ENCODE results near the gene PIAS1. TPM values are rescaled to one million over a fixed set of nuclear protein-coding genes. Genes with fewer than 3 reads are reported as not detected.

PIAS1 gene
- total RNA-seq, 2 experiments from 2014 or later: 20.4 to 24.4 TPM

DNA sequence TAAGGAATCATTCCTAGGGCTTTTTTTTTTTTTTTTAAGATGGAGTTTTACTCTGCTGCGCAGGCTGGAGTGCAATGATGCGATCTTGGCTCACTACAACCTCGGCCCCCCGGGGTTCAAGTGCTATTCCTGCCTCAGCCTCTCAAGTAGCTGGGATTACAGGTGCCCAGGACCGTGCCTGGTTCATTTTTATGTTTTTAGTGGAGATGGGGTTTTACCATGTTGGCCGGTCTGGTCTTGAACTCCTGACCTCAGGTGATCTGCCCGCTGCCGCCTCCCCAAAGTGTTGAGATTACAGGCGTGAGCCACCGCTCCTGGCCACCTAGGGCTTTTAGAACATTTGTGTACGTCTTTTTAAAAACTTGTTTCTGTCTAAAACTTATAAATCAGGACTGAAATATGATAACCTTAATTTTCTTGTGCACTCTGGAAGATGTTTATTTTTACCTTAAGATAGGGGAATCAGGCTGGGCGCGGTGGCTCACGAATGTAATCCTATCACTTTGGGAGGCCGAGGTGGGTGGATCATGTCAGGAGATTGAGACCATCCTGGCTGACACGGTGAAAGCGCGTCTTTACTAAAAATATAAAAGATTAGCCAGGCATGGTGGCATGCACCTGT lies 21.8 kb downstream of the PIAS1 start:
- H3K4me3 Mint-ChIP-seq: no peak overlapping the region
- H3K27me3 Mint-ChIP-seq: no peaks in the 10 kb centered on the region
- peaks cover 27% of the 10 kb centered on the region for H3K36me3 Mint-ChIP-seq

DNA sequence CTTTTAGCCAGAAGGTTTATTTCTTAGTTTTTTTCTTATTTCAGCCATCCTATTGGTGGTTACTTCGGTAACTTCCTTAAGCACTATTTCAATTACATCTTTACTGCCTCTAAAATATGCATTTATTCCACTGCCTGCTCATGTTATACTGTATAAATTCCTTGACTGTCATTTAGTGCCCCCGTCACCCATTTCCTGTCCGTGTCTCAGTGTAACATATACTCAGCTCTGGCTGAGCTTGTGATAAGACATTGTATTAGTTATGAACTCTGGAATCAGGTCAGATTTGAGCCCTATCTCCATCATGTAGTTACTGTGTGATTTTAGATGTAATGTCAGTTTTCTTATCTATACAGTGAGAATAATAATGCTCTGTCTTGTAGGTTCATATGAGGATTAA lies 24.2 kb downstream of the PIAS1 start:
- peak overlapping the region; percentile 4 for H3K27ac Mint-ChIP-seq
- DNase-seq: no peak

More for the DNA sequence above, 21.8 kb downstream of the PIAS1 start:
- no peak for DNase-seq
- peaks cover 63% of the 10 kb centered on the region for H3K4me1 Mint-ChIP-seq
- no peak overlapping the region for H3K27ac Mint-ChIP-seq
- no peaks in the 10 kb centered on the region for H3K9me3 Mint-ChIP-seq

DNA sequence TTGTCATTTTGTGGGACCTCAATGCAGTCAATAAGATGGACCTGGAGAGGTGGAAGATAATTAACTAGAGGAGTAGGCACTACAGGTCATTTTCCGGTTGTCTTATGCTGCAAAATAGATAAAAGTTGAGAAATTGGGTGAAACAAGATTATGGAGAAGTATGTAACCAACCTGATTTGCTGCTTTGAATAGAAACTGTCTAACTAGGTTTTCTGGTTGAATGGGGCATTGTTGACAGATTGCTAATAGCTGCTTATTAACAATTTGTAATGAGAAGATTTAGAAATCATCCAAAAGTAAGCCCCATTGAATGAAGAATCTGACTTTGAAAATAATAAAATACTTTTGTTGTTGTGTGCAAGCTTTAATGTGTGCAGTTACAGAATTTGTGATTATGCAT lies 26.2 kb downstream of the PIAS1 start:
- no peak overlapping the region for H3K27ac Mint-ChIP-seq

More for the DNA sequence above, 24.2 kb downstream of the PIAS1 start:
- Mint-ChIP-seq H3K4me1 (peaks cover 71% of the 10 kb centered on the region), H3K27me3 (no peaks in the 10 kb centered on the region), H3K4me3 (no peak overlapping the region), H3K9me3 (no peaks in the 10 kb centered on the region), H3K36me3 (peaks cover 17% of the 10 kb centered on the region)

DNA sequence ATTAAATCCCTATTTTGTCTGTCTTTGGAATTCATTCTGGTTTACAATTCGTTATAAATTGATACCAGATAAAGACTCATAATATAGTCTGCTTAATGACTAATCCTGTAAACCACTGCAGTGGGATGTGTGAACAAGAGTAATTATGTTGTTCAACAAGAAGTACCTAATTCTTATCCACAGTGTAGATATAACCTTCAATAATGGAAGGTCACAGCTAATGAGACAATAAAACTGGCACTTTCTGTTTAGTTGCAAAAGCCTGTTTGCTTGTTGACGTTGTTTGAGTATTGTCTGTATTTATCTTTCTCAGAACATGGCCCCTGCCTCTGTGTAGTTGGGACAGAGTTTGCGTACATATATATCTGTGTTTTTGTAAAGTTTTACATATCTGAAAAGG lies 26.7 kb downstream of the PIAS1 start:
- Mint-ChIP-seq H3K27me3 (no peaks in the 10 kb centered on the region), H3K36me3 (peaks cover 9% of the 10 kb centered on the region), H3K27ac (no peak overlapping the region), H3K9me3 (no peaks in the 10 kb centered on the region), H3K4me1 (peaks cover 70% of the 10 kb centered on the region), H3K4me3 (no peak overlapping the region)
- DNase-seq: no peak

More for the DNA sequence above, 26.2 kb downstream of the PIAS1 start:
- H3K9me3 Mint-ChIP-seq: no peaks in the 10 kb centered on the region
- DNase-seq: no peak
- H3K27me3 Mint-ChIP-seq: no peaks in the 10 kb centered on the region
- peaks cover 73% of the 10 kb centered on the region for H3K4me1 Mint-ChIP-seq
- H3K4me3 Mint-ChIP-seq: no peak overlapping the region
- peaks cover 12% of the 10 kb centered on the region for H3K36me3 Mint-ChIP-seq

DNA sequence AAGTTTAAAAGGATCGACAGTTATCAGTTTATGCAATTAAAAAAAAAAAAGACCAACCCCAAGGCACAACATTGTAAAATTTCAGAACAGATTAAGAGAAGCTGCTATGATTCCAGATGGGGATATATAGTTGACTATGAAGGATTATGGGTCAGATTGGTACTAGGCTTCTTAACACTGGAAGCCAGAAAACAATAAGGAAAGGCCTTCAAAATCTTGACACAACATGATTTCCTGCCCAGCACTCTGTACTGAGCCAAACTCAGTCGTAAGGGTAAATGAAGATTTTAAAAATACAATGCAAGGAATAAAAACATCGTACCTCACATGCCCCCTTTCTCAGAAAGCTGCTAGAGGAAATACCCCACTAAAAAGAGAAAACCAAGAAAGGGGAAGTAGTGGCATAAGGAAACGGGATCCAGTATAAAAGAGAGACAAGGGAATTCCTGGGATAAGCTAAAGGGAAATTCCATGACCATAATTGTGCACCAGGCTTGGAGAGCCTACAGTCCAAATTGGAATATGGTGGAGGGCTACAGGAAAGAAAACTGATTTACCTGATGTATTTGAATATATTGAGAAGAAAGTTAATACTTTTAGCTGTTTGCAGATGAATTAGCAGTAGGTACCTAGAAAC lies 27.9 kb downstream of the PIAS1 start:
- H3K4me1 Mint-ChIP-seq: peaks cover 59% of the 10 kb centered on the region
- peak overlapping the region; percentile 27 for H3K27ac Mint-ChIP-seq
- H3K4me3 Mint-ChIP-seq: no peak overlapping the region

DNA sequence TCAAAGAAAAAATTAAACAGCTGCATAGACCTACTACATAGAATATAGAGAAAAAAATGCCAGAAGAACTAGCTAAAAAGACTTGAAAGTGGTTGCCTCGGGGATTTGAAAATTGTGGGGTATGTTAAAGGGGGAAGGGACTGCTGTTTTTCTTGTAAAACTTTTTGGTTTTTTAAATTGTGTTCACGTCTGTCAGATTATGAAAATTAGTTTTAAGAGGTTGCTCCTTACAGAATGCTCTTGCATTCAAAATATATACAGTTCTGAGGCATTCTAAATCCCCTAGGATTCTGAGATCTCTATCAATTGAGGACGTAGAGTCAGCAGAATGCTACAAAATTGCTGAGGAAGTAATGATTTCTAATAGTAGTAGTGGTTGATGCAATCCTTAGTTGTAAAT lies 28.6 kb downstream of the PIAS1 start:
- no peak for DNase-seq
- peaks cover 7% of the 10 kb centered on the region for H3K36me3 Mint-ChIP-seq
- H3K9me3 Mint-ChIP-seq: no peaks in the 10 kb centered on the region
- H3K4me1 Mint-ChIP-seq: peaks cover 55% of the 10 kb centered on the region
- H3K27me3 Mint-ChIP-seq: no peaks in the 10 kb centered on the region
- no peak overlapping the region for H3K27ac Mint-ChIP-seq
- H3K4me3 Mint-ChIP-seq: no peak overlapping the region

More for the DNA sequence above, 27.9 kb downstream of the PIAS1 start:
- no peaks in the 10 kb centered on the region for H3K9me3 Mint-ChIP-seq
- no peak for DNase-seq
- H3K27me3 Mint-ChIP-seq: no peaks in the 10 kb centered on the region
- peaks cover 7% of the 10 kb centered on the region for H3K36me3 Mint-ChIP-seq

DNA sequence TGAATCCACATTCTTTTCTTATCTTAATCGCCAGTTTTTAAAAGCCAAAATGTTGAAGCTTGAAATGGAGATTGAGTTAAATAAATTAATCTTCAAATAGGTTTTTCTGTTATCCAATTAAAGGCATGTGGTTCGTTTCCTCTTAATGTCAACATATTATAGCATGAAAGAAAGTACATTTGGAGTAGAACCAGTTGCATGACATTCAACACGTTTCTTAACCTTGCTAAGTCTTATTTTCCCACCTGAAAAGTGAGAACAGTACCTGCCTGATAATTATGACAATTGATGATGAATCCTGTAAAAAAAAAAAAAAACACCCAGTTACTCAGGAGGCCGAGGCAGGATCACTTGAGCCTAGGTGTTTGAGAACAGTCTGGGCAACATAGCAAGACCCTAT lies 29.3 kb downstream of the PIAS1 start:
- Mint-ChIP-seq H3K36me3 (peaks cover 7% of the 10 kb centered on the region), H3K4me3 (no peak overlapping the region), H3K27ac (no peak overlapping the region), H3K9me3 (no peaks in the 10 kb centered on the region), H3K4me1 (peaks cover 48% of the 10 kb centered on the region), H3K27me3 (no peaks in the 10 kb centered on the region)
- DNase-seq: no peak

DNA sequence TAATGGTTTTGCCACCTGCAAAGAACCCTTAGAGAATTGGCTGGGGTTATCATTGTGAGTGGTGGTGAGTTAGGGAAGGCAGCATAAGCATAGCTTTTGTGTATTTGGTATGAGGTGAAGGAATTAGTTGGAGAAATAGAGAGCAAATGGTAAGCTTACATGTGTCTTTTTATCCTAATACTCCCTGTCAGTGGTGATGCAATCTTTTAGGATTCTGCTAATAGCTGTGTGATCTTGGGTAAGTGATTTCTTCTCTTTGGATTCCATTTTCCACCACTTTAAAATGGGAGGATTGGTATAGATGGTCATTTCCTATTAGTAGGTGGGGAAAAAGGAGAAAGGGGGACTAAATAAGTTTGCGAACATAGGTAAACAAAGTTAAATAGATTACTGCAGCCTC lies 30.9 kb downstream of the PIAS1 start:
- H3K27me3 Mint-ChIP-seq: no peaks in the 10 kb centered on the region
- H3K9me3 Mint-ChIP-seq: no peaks in the 10 kb centered on the region
- peaks cover 44% of the 10 kb centered on the region for H3K4me1 Mint-ChIP-seq
- DNase-seq: no peak
- peaks cover 7% of the 10 kb centered on the region for H3K36me3 Mint-ChIP-seq
- no peak overlapping the region for H3K27ac Mint-ChIP-seq
- H3K4me3 Mint-ChIP-seq: no peak overlapping the region

DNA sequence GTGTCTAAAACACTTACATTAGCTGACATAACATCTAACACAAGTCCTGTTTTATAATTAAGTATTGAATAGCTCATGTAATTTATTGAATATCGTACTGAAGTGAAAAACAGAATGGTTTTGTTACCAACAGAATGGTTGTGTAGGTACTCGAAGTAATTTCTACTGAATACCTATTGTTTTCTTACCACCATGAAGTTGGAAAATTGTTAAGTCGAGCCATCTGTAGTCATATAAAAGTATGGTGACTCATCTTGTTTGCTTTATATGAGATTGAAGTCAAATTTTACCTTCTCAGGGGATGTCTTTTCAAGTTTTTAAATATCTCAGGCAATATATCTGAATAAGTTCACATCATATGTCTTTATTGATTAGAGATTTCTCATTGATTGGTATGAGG lies 37.6 kb downstream of the PIAS1 start:
- Mint-ChIP-seq H3K4me3 (no peak overlapping the region), H3K27ac (no peak overlapping the region), H3K36me3 (peaks cover 41% of the 10 kb centered on the region), H3K27me3 (no peaks in the 10 kb centered on the region), H3K4me1 (peaks cover 18% of the 10 kb centered on the region), H3K9me3 (peaks cover 8% of the 10 kb centered on the region)
- DNase-seq: no peak

DNA sequence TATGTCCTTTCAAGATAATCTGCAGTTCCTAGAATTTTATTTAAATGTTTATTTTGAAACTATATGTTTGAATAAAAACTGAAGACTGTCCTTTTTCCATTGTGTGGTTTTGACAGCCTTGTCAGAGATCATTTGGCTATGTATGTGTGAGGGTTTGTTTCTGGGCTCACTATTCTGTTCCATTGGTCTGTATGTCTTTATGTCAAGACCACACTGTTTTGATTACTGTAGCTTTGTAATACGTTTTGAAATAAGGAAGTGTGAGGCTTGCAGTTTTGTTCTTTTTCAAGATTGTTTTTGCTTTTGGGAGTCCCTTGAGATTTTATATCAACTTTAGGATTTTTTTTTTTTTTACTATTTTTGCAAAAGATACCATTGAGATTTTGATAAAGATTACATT lies 42.0 kb downstream of the PIAS1 start:
- no peak overlapping the region for H3K4me3 Mint-ChIP-seq
- DNase-seq: no peak
- H3K4me1 Mint-ChIP-seq: peaks cover 38% of the 10 kb centered on the region
- H3K36me3 Mint-ChIP-seq: peaks cover 60% of the 10 kb centered on the region
- no peaks in the 10 kb centered on the region for H3K27me3 Mint-ChIP-seq
- peaks cover 13% of the 10 kb centered on the region for H3K9me3 Mint-ChIP-seq
- H3K27ac Mint-ChIP-seq: no peak overlapping the region

DNA sequence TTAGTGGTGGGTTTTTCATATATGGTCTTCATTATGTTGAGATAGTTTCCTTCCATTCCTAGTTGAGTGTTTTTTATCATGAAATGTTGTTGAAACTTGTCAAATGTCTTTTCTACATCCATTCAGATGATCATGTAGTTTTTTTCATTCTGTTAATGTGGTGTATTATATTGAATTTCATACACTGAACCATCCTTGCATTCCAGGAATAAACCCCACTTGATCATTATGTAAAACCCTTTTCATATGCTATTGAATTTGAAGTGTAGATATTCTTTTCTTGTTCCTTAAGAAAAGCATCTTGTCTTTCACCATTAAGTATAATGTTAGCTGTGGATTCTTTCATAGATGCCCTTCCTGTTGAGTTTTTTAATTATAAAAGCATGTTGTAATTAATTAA lies 42.9 kb downstream of the PIAS1 start:
- Mint-ChIP-seq H3K27me3 (no peaks in the 10 kb centered on the region), H3K36me3 (peaks cover 65% of the 10 kb centered on the region), H3K27ac (no peak overlapping the region), H3K4me3 (no peak overlapping the region), H3K9me3 (peaks cover 13% of the 10 kb centered on the region), H3K4me1 (peaks cover 45% of the 10 kb centered on the region)
- no peak for DNase-seq

DNA sequence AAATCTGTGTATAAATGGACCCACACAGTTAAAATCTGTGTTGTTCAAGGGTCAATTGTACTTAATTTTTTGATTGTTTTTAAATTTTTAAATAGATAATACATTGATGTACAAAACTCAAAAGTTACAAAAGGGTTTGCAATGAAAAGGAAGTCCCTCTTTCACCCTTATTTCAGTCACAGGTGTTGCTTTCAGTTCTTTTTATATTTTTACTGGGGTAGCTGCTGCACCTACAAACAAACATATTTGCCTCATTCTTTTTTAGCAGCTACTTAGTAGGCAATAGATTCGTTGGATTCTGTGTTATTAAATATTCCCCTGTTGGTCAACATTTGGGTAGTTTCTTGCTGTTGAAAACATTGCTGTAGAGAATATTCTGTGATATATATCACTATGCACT lies 44.4 kb downstream of the PIAS1 start:
- DNase-seq: no peak
- Mint-ChIP-seq H3K9me3 (peaks cover 15% of the 10 kb centered on the region), H3K27ac (no peak overlapping the region), H3K36me3 (peaks cover 67% of the 10 kb centered on the region), H3K4me1 (peaks cover 42% of the 10 kb centered on the region), H3K4me3 (no peak overlapping the region), H3K27me3 (no peaks in the 10 kb centered on the region)

DNA sequence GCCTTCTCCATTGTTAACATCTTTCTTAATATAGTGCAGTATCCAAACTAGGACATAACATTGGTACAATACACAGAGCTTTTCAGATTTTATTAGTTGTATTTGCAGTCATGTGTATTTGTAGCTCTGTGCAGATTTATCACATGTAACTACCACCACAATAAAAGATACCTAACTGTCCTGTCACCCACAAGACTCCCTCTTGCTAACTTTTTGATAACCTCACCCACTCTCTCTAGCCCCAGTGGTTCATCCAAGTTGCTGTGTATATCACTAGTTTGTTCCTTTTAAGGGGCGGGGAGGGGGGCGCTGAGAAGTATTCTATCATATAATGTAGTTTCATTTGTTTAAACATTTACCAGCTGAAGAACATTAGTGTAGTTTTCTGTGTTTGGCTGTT lies 46.1 kb downstream of the PIAS1 start:
- peaks cover 70% of the 10 kb centered on the region for H3K36me3 Mint-ChIP-seq
- no peak for DNase-seq
- no peak overlapping the region for H3K4me3 Mint-ChIP-seq
- H3K27ac Mint-ChIP-seq: no peak overlapping the region
- no peaks in the 10 kb centered on the region for H3K27me3 Mint-ChIP-seq
- peaks cover 16% of the 10 kb centered on the region for H3K9me3 Mint-ChIP-seq
- H3K4me1 Mint-ChIP-seq: peaks cover 46% of the 10 kb centered on the region

DNA sequence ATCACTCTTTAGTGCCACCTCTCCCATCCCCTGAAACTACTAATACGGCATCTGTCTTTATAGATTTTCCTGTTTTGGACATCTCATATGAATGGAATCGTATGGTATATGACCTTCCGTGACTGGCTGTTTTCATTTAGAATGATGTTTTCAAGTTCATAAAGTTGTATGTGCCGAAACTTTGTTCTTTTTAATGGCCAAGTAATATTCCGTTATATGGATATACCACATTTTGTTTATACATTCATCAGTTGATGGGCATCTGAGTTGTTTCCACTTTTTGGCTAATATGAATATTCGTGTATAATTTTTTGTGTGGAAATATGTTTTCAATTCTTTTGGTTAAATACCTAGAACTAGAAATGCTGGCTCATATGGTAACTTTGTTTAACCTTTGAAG lies 49.5 kb downstream of the PIAS1 start:
- H3K27me3 Mint-ChIP-seq: no peaks in the 10 kb centered on the region
- peaks cover 51% of the 10 kb centered on the region for H3K4me1 Mint-ChIP-seq
- H3K4me3 Mint-ChIP-seq: no peak overlapping the region
- H3K9me3 Mint-ChIP-seq: peaks cover 4% of the 10 kb centered on the region
- H3K36me3 Mint-ChIP-seq: peaks cover 59% of the 10 kb centered on the region
- DNase-seq: no peak
- H3K27ac Mint-ChIP-seq: no peak overlapping the region

DNA sequence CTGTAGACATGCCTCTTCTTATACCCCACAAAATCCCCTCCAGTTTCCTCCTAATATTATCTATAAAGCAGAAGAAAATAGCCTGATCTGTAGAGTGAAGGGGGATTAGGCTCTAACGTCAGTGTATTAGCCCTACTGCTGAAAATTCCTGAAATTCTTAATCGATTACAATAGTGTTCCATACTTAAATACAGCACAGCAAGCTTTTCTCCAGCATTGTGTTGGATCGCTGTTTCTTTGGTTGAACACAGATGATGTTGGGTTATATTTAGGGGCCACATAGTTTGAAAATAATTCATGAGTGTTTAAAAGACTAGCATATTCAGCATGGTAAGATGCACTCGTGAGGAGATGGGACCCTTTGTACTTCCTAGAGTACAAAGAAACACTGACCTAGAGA lies 52.5 kb downstream of the PIAS1 start:
- Mint-ChIP-seq H3K4me1 (peaks cover 33% of the 10 kb centered on the region), H3K36me3 (peaks cover 50% of the 10 kb centered on the region), H3K4me3 (no peak overlapping the region), H3K27me3 (no peaks in the 10 kb centered on the region), H3K9me3 (peaks cover 4% of the 10 kb centered on the region), H3K27ac (no peak overlapping the region)
- DNase-seq: no peak

DNA sequence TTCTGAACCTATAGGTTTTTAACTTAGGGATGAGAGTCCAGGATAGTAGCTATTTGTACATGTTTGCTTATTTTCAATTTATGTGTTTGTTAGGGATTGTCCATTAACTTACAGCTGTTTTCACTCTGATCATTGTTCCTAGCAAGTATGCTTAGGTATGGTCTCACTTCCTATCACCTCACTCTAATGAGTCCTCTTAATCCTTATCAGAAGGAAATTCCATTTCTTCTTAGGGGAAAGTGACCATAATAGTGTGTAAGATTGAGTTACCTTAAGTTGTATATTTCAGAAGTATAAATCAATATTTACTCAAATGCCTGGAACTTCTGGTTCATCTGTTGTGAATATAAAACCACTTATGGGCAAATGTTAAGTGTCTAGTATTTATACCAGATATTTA lies 53.0 kb downstream of the PIAS1 start:
- H3K9me3 Mint-ChIP-seq: peaks cover 4% of the 10 kb centered on the region
- H3K36me3 Mint-ChIP-seq: peaks cover 45% of the 10 kb centered on the region
- no peaks in the 10 kb centered on the region for H3K27me3 Mint-ChIP-seq

More for the DNA sequence above, 53.0 kb downstream of the PIAS1 start:
- Mint-ChIP-seq H3K4me1 (peaks cover 34% of the 10 kb centered on the region), H3K4me3 (no peak overlapping the region), H3K27ac (no peak overlapping the region)
- DNase-seq: no peak

Data from activated naive CD8-positive, alpha-beta T cell treated with anti-CD3 and anti-CD28 coated beads for 36 hours (primary cell).